K562 (cell line): Measurements from ENCODE around the gene RBM34. TPM values are rescaled to one million over a fixed set of nuclear protein-coding genes. Genes with fewer than 3 reads are reported as not detected.

Experiments
- BMI1 ChIP-seq: fragments of 150-350 bp; IDR thresholded peaks from 2 replicates; pipeline ENCODE4 v1.6.1; 2014; ENCODE audit warnings: low read length
- C11orf30 ChIP-seq: fragments of 450-650 bp; IDR thresholded peaks from 2 replicates; pipeline ENCODE4 v1.6.1; 2016; ENCODE audit warnings: low read depth, mild to moderate bottlenecking
- CEBPZ ChIP-seq: fragments of 150-350 bp; IDR thresholded peaks from 2 replicates; pipeline ENCODE4 v1.6.1; 2014; ENCODE audit warnings: low read depth, mild to moderate bottlenecking, low read length, borderline replicate concordance
- CHD2 ChIP-seq: IDR thresholded peaks from 2 replicates; pipeline ENCODE4 v1.6.1; 2011; ENCODE audit warnings: low read depth, low read length
- GTF2A2 ChIP-seq: IDR thresholded peaks from 2 replicates; pipeline ENCODE4 v1.6.1; 2016; ENCODE audit warnings: mild to moderate bottlenecking, missing genetic modification characterization, missing compliant biosample characterization
- HOMEZ ChIP-seq: fragments of 250-450 bp; sonication (Bioruptor Pico); IDR thresholded peaks from 2 replicates; pipeline ENCODE4 v1.4.0; 2020; ENCODE audit warnings: mild to moderate bottlenecking, moderate library complexity
- MEF2D ChIP-seq: conservative IDR thresholded peaks from 2 replicates; pipeline ENCODE4 v1.6.1; 2016; ENCODE audit warnings: low read depth, missing genetic modification characterization, missing compliant biosample characterization
- RBM15 ChIP-seq: fragments of 200-400 bp; formaldehyde crosslinking; IDR thresholded peaks from 2 replicates; pipeline ENCODE4 v1.6.1; 2018; ENCODE audit warnings: mild to moderate bottlenecking, low read length, moderate library complexity; ENCODE audit not compliant: insufficient read depth
- SNRNP70 ChIP-seq: fragments of 200-400 bp; formaldehyde crosslinking; optimal IDR thresholded peaks from 2 replicates; pipeline ENCODE3; 2017; ENCODE audit warnings: low read depth, low read length
- TCF7 ChIP-seq: sonication (generic); IDR thresholded peaks from 2 replicates; pipeline ENCODE4 v1.6.1; 2016; ENCODE audit warnings: antibody characterized with exemption, borderline replicate concordance
- ZBTB9 ChIP-seq: fragments of 450-650 bp; formaldehyde crosslinking; IDR thresholded peaks from 2 replicates; pipeline ENCODE4 v1.4.0; 2020; ENCODE audit warnings: mild to moderate bottlenecking, moderate library complexity
- ZNF175 ChIP-seq: fragments of 200-800 bp; sonication (Bioruptor generic); IDR thresholded peaks from 2 replicates; pipeline ENCODE4 v1.6.1; 2016; ENCODE audit warnings: low read depth, mild to moderate bottlenecking, missing genetic modification characterization, missing compliant biosample characterization
- ZNF324 ChIP-seq: fragments of 250-450 bp; sonication (Bioruptor Pico); IDR thresholded peaks from 2 replicates; pipeline ENCODE4 v1.4.0; 2020; ENCODE audit warnings: mild to moderate bottlenecking
- ZNF696 ChIP-seq: fragments of 250-450 bp; sonication (Bioruptor Pico); conservative IDR thresholded peaks from 2 replicates; pipeline ENCODE4 v1.4.0; 2020; ENCODE audit warnings: mild to moderate bottlenecking, moderate library complexity
- polyA plus RNA-seq, 8 experiments: library from polyadenylated mRNA; depleted of rRNA in 4 of 8; stranded (reverse) in 5 of 8; unstranded in 3 of 8; fragments of >200 nt; fragmentation: Nextera tagmentation in 2 of 8; fragmentation: Illumina TruSeq in 1 of 8; extraction: Ambion mirVana in 2 of 8; extraction: Trizol in 1 of 8; gene quantifications; 2 replicates each; pipeline versions ENCODE4 v1.2.1 to v1.2.3, GENCODE V29; 2011 to 2014; ENCODE audit warnings: inconsistent platforms in 1 of 8, missing spikeins in 1 of 8
- total RNA-seq, 7 experiments: library from RNA; depleted of rRNA in 6 of 7; stranded (reverse); fragments of >200 nt in 6 of 7; fragmentation: Illumina TruSeq in 2 of 7; extraction: Trizol in 2 of 7; gene quantifications; 2 replicates each; pipeline versions ENCODE4 v1.2.1 to v1.2.3, GENCODE V29; 2011 to 2021; ENCODE audit warnings: low replicate concordance in 1 of 7
- TF ChIP-seq, protein P1 (sequence below), 3 experiments: fragments of 200-800 bp in 1 of 3; sonication (Bioruptor generic) in 1 of 3; sonication (generic) in 1 of 3; formaldehyde crosslinking in 1 of 3; IDR thresholded peaks; 2 replicates each; pipeline versions ENCODE4 v1.6.1 to v1.8.0; 2016 to 2022; ENCODE audit warnings: mild to moderate bottlenecking in 2 of 3, missing compliant biosample characterization in 2 of 3, missing genetic modification characterization in 2 of 3, missing genetic modification reagents in 1 of 3
- TF ChIP-seq, protein P2 (sequence below): IDR thresholded peaks from 2 replicates; pipeline ENCODE4 v1.6.1; 2014; ENCODE audit warnings: antibody characterized with exemption

RBM34 gene
- total and polyA plus RNA-seq, 9 of the 15 experiments (the other 6 are each of a cell fraction or from before 2014, with no cell fraction given): 64.0 to 178 (median 124) TPM

DNA sequence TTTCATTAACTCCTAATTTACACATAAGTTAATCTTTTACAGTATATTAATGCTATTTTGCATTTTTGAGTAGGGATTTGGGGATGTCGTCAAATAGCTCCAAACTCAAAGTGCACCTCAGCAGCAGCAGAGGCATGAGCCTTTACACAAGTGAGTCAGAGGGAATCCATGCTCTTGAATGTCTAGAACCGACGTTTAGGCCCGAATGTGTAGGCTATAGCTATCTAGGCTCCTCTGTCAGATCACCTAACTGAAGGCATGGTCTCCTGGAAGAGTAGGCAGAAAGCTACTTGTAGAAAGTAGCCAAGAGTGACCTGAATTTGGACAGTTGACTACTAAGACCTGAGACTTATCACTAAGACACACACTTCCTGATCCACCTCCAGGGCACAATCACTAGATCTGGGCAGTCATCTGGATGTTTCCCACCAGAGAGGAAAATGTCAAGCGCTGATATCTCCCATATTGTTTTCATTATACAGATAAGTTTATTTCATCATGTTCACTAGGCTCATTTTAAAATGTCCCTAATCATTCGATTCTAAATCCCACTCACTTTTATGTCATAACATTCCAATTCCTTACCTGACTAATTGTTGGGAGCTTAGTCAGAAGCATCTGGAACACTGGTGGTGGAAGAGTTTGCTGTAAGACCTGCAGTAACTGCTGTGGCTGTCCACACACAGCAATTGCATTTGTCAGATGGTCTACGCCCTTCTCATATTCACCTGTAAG, 47.7 kb downstream of the RBM34 start (continued):
- TF ChIP-seq ZNF175: no peak; the same call in 1 of the 2 replicates
- TF ChIP-seq, protein P1, sequence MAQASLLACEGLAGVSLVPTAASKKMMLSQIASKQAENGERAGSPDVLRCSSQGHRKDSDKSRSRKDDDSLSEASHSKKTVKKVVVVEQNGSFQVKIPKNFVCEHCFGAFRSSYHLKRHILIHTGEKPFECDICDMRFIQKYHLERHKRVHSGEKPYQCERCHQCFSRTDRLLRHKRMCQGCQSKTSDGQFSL (CRISPR knock-in tag; IDR thresholded peaks at IDR 0.05): no peak
- TF ChIP-seq, protein P1 (tag; IDR thresholded peaks at IDR 0.05): peak in 1 of 2 experiments; percentile 70; a peak in 2 of 4 replicates
- no peak for TF ChIP-seq ZNF324 (CRISPR knock-in tag)
- TF ChIP-seq BMI1: no peak
- no peak for TF ChIP-seq RBM15
- no peak for TF ChIP-seq CHD2
- no peak for TF ChIP-seq SNRNP70
- TF ChIP-seq MEF2D (tag): no peak
- TF ChIP-seq, protein P2, sequence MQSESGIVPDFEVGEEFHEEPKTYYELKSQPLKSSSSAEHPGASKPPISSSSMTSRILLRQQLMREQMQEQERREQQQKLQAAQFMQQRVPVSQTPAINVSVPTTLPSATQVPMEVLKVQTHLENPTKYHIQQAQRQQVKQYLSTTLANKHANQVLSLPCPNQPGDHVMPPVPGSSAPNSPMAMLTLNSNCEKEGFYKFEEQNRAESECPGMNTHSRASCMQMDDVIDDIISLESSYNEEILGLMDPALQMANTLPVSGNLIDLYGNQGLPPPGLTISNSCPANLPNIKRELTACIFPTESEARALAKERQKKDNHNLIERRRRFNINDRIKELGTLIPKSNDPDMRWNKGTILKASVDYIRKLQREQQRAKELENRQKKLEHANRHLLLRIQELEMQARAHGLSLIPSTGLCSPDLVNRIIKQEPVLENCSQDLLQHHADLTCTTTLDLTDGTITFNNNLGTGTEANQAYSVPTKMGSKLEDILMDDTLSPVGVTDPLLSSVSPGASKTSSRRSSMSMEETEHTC: no peak
- TF ChIP-seq ZNF696 (CRISPR knock-in tag): no peak
- no peak for TF ChIP-seq CEBPZ
- TF ChIP-seq HOMEZ: no peak
- TF ChIP-seq C11orf30: 0 out of 2 replicates have a peak, but pooled peaks have one; percentile 6
- TF ChIP-seq GTF2A2 (tag): no peak
- TF ChIP-seq ZBTB9 (CRISPR knock-in tag): no peak
- TF ChIP-seq TCF7: no peak
